CD4-positive, alpha-beta T cell treated with Interferon alpha-2 for 1 hour (primary cell): ENCODE results near the gene FHIT.
A peak's percentile ranks its signal among the peaks of the same experiment; 100 is the strongest.

ENCODE experiments used
- DNase-seq, 2 donors: peaks; one replicate each; pipeline ENCODE4 v3.0.0-alpha.2; 2020 to 2022

FHIT gene

DNA sequence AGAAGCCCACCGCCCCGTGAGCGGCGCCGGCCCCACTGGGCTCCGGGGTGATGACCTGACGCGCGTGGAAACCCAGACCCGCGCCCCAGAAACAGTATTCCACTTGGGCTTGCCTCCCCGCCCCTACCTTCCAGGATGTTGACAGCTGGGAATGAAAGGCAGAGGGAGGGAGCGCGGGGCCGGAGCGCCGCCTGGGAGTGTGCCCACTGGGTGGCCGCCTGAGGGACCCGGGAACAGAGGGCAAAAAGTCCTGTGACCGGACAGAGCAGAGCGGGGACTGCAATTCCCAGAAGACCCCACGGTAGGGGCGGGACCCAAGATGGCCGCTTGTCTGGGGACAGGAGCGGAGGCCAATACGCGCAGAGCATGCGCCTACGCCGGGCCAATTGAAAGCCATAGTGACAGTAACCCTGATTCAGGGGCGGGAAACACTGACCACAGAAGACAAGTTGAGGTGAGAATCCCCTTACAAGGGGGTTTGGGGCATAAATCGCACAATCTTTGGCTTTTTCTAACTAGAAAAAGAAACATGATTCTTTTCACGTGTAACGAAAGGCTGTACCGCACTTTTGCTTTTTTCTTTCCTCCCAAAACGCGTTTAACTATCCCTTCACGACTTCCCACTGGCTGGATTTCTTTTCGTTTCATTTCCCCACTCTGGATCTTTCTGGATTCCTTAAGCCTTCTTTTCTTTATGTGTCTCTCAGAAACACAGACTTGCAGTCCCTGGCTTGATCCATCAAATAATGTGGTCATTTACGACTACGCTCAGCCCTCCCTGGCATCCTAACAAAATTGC lies at the start of gene FHIT:
Gene FHIT, minus strand, starts transcription at position 279 of the 799 bp plus-strand sequence.
- DNase-seq: peak; percentile 90 to 92

DNA sequence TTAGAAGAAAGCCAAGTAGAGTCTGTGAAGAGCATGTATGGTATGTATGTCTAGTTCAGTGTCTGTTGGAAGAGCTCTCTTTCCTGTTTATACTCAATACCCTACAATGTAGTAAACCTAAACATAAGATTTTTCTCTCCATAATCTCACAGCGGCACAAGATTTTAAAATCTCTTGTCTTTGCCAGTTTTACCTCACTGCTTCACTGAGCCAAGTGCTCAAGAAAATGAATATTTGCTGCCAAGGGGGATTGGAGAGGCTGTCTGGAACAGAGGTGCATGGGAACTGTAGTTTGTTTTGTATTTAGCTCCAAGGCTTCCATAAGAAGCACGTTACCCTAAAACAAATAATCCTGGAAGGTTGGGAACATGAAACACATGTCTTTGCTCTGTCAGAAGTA lies 49.5 kb upstream of the FHIT start:
- no peak for DNase-seq

DNA sequence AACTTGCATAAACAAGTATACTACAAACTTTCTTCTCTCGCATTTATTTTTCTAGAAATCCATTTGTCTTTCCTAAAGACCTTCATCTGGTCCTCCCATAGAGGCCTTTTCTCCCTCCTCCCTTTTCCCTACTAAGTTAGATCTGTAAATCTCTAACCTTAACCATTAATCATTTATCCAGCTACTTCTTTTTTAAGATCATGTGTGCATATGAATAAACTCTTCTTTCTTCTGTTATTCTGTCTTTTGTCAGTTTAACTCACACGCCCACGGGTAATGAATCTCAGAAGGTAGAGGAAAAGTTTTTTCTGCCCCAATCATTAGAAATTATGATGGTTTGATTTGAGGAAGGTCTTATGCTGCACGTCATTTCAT lies 48.7 kb upstream of the FHIT start:
- no peak for DNase-seq

DNA sequence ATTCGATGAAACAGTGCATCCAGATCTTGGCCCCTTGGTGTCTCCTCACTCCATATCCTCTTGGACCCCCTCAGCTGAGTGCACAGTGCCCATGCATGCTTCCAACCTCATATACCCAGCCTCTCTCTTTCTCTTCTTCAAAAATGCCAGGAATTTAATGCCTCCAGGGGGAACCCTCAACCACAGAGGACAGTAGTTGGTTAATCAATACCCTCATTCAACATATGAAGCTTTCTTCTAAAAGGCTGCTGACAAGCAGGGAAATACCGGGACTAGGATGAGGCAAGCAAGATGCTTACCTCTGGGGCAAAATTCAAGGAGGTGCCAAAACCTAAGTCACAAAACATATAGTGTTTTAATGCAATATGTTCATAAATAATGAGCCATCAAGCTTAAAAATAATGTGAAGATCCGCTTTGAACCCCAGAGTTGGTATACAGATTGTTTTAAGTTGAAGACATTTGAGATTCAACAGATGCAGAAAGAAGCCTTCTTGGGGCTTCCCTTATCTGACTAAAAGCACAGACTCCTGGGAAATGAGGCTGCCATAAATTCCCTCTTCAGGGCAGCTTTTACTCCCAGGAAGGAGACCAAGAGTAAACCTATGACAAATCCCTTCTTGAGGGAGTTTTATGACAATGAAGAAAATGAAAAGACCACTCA lies 48.2 kb upstream of the FHIT start:
- DNase-seq: no peak

DNA sequence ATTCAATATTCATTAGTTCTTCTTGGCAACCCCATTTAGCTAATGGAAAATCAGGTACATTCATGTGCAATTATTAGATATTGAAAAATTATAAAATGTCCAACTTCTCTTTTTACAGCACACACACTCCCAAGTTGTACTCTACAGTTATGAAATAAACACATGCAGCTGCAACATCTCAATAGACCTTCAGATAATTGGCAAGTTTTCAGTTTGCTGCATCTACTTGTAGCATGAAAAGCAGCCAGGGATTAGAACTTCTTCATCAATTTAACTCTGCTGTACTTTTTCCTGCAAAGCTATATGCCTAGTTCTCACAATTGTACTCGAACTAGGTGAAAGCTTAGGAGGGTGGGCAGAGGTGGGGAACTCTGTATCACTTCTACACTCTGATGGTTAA lies 46.6 kb upstream of the FHIT start:
- DNase-seq: no peak

DNA sequence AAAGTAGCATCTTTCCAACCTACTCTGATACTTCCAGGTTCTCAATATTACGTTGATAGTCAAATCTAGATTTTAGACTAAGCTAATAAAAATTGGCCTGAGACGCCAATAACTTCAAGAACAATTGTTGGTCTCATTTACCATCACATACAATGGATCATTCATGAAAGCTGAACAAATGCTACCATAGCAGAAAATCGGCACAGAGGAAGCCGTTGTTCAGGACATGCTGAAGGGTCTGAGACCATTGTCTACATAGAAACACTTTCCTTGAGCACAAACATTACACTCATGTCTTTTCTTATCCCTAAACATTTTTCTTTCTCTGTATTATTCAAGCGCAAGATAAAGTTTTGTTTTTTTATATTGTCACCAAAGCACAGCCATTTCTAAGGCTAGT lies 37.2 kb upstream of the FHIT start:
- DNase-seq: no peak

DNA sequence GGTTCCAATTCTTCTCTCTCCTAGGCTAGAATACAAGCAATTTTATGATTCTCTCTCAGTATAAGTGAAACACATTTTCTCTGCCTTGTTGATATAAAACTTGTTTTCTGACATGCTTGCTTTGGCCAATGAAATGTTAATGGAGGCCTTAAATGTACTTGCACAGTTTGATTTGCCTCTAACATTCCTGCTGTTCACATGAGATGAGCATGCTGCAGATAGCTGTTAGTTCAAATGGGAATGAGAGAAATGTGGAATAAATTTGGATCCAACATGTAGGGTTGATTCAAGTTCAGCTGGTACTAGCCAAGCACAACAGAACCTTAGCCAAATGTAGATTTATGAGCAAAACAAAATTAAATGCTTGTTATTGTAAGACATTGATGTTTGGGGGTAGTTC lies 32.6 kb upstream of the FHIT start:
- DNase-seq: no peak

DNA sequence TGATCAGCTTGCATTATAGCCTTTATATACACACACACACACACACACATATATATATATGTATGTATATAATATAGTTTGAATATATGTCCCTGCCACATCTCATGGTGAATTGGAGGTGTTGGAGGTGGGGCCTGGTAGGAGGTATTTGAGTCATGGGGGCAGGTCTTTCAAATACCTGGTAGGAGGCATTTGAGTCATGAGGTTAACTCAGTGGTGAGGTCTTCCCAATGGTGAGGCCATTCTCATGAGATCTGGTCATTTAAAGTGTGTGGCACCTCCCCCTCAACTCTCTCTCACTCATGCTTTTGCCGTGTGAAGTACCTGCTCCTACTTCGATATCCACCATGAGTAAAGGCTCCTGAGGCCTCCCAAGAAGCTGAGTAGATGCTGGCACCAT lies 27.5 kb upstream of the FHIT start:
- no peak for DNase-seq

DNA sequence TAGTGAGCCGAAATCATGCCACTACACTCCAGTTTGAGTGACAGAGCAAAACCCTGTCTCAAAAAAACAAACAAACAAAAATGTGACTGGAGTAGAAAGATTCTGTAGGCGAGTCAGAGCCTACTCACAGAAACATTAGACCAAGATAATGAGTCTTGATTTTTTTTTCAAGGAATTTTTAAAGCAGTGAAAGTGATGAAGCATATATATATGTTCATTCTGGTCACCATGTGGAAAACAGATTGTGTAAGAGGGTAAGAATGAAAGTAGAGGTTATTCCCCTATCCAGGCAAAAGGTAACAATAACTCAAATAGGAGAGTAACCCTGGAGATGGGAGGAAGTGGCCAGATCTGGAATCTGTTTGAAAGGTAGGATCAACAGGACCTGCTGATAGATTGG lies 26.2 kb upstream of the FHIT start:
- DNase-seq: no peak

DNA sequence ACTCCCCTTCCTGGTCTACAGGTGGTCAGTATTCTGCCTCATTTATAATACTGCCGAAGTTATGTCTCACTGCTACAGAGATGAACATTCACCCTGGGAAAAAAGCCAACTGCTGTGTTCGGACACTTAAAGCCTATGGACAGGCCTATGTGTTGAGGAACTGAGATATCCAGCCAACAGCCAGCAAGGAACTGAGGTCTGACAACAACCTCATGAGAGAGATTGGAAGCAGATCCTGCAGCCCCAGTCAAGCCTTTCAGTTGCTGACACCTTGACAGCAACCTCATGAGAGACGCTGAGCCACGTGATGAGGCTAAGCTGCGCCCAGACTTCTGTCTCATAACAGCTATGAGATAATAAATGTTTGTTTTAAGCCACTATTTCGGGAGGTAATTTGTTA lies 18.2 kb upstream of the FHIT start:
- DNase-seq: no peak

DNA sequence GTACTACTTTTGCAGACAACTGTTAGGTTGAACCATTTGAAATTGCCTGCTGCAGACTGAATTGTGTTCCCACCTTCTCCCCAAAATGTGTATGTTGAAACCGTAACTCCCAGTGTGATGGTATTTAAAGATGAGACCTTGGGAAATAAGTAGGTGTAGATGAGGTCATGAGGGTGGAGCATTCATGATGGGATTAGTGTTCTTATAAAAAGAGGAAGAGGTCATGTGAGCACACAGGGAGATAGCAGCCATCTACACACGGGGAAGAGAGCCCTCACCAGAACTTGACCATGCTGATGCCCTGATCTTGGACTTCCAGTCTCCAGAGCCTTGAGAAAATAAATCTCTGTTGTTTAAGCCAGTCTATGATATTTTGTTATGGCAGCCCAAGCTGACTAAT lies 17.4 kb upstream of the FHIT start:
- DNase-seq: no peak

DNA sequence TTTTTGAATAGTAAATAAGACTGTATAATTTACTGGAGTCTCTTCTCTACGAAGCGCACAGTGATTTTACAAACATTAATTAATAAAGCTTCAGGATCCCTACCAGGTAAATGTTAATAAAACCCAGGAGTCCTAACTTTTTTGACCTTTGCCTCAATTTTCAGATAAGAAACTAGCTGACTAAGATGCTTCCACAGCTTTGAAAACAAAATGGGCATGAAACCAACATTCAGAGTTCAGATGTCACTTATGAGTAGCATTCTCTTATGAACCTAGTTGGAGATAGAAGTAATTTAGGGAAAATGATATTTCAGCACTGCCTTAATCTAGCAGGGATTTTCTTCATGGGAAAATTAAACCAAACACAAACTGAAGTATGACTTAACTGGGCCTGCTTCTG lies 13.0 kb upstream of the FHIT start:
- no peak for DNase-seq

DNA sequence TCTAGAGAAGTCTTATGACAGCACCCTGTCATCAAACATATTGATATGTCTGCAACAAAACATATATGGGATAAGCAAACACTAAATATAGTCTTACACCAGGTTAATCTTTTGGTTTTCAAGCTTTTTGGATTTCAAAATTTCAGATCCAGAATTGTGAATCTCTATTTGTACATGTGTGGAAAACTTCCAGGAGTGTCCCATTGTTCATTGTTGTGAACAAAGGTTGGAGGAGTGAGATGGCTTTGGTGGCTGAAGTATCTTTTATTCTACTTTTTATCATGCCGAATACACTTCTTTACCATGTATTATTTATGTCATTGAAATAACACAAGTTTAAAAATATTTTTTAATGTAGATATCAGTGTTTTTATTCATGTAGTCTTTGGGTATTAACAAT lies 5.9 kb upstream of the FHIT start:
- DNase-seq: no peak

DNA sequence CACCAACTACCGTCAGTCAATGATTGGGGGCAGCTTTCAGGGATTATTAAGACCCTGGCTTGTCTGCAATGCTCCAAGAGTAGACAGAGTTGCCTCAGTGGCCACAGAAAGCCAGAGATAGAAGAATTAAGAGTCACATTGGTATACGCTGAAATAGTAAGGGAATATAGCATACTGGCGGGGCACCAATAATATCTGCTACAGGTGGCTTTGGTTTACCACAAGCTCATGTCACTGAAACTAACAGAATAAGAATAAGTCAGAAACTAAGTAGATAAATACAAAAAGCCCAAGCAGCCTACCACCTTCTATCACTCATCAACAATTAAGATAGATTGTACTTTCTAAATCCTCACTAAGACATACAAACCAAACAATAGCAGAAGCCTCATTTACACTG lies 2.5 kb upstream of the FHIT start:
- no peak for DNase-seq

DNA sequence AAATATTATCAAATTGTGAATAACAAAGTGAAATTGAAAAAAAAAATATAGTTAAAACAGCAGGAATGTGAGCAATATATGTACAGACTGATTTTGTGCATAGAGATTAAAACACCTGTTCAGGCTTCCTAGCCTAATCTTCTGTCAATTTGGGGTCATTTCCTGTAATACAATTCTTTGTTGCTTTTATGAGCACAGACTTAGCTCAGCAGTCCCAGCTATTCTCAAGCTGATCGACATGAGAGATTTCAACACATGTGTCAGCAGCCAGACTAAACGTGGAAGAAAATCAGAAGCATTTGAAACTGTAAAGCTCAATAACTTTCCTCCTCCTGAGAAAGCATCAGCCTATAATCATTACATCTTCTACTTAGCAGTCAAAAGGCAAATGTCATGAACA lies 1.6 kb upstream of the FHIT start:
- no peak for DNase-seq

DNA sequence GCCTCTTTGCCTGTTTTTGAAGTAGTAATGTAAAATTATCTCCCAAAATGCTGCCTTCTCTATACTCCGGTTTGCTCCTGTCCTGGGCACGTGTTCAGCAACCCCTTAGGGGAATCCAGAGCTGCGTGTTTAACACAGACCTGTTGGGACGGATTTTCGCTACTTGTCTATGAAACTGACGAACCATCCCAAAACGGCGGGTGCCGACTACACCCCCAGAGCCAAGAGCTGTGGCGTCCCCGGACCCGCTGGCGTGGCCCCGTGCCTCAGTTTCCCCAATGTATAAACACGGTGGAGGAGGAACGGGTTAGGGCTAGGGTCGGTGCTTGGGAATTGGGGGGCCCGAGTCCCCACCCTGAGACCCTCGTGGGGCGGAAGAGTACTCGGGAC lies 473 bp downstream of the FHIT start:
- DNase-seq: peak in 1 of 2 donors; percentile 27

DNA sequence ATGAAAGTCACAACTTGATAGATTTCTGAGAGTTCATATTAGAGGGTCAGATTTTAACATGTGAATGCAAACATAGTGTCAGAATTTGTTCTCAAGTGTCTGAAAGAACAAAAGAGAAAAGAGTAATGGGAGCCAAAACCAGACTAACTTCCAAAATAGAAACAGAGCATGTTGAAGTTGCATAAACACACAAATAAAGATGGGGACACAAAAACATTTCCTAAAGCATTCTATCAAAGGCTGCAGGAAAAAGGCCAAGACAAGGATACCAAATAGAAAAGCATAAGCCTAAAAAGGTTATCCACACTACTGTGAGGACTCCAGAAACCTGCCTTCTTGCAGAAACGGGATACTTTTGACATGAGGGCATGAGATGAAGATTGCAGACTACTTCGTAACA lies 2.8 kb downstream of the FHIT start:
- no peak for DNase-seq

DNA sequence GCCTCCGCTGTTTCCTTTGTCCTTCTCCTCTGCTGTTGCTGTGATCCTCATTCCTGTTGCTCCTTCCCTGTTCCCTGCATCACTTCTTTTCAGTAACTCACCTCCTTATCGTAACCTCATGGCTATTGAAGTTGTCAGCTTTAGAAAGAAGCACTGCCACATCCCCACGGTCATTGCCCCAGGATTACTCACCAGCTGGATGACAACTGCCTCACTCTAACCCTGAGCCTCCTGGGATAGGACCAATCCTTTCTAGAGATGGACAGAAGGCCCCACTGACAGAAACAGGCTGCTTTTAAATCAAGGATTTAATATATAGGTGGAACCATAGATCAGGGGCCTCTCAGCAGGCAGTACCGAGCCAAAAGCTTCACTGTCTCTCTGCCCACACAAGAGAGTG lies 4.1 kb downstream of the FHIT start:
- no peak for DNase-seq

DNA sequence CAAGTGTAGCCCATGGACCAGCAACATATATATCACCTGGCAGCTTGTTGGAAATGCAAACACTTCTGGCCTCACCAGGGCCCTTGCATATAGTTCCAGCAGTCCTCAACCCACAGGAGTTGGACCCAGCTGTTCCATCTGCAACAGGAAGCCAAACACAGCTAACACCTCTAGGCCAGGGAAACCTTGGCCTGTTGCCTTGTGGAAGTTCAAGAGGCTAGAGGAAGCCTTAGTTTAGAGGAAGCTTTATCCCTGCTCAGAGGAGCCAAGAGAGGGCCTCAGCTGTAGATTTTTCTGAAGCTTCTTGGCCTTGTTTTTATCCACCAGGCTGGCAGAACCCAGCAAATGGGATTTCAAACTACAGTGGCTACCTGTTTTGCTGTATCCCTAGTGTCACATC lies 11.4 kb downstream of the FHIT start:
- no peak for DNase-seq

DNA sequence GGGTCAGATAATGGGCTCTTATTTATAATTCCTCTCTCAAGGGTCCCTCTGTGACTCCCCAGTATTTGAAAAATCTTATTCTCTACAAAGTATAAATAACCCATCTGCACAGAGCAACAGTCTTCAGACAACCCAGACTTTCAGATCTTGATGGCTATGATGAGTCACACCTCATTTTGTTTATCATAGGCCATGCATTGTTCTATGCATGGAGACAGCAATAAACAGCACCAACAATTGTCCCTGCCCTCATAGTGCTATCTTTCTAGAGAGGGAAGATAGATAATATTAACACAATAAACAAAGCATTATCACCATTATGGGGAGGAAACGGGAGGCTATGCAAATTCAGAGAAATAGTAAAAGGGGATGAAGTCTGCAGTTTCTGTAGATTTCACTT lies 13.4 kb downstream of the FHIT start:
- DNase-seq: no peak

DNA sequence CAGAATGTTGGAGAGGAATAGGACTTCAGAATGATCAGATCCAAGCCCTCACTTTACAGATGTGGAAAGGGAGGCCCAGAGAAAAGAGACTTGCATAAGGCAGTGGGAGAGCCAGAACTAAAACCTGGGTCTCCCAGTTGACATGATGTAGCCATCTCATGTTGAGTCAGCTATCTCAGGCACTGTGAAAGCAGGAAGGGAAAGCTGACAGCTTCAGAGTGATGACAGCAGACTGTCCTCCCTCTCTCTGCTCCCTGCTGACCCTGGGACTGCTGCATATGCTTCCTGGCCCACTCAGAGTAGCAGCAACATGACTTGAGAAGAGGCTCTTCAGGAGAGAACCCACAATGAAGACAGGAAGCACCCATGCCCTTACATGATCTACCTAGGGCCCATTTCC lies 14.7 kb downstream of the FHIT start:
- DNase-seq: no peak

DNA sequence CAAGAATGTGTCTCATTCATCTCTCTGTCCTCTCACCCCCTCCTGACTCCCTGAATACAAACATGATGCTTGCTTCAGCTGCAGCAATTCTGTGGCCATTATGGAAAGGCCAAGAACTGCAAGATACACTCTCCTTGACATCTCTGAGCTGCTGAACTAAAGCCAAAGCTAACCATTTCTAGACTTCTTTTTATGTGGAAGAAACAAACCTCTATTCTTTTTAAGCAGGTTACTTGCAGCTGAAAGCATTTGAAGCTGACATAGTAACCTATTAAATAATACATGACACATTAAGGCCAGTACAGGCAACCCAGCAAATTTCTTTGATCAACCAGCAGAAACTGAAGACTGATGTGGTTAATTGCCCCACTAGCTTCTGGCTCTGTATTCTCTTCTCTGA lies 17.5 kb downstream of the FHIT start:
- DNase-seq: no peak

DNA sequence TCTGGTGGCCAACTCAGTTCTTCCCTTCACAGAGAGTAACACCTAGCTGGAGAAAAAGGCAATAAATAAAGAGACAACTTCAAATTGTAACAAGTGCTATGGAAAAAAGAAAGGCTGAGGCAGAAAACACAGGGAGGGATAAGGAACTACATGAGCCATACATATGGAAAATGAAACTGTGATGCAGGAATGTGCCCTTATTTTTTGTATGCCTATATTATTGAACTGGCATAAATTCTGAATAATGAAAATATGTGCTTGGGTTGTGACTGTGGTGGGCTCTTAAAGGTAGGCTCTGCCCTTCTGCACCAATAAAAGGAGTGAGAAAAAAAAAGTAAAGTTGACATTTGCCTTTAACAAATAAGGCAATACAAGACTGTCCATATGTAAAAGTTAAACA lies 19.6 kb downstream of the FHIT start:
- DNase-seq: no peak

DNA sequence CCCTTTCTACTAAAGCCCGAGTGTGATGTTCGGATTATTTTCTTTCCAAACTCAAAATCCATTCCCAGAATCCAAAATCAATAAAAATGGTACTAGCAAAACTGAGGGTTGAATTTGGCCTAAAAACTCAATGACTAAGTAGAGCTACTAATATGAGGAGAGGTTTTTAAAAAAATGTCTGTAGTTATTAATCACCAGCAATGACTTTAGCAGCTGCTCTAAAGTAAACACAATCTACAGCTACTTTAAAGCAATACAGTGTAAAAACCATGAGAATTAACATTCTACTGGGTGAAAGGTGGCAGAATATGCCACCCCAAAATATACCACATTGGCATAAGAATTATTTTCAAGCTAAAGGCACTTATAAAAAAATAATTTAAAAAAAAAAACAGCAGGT lies 23.5 kb downstream of the FHIT start:
- no peak for DNase-seq

DNA sequence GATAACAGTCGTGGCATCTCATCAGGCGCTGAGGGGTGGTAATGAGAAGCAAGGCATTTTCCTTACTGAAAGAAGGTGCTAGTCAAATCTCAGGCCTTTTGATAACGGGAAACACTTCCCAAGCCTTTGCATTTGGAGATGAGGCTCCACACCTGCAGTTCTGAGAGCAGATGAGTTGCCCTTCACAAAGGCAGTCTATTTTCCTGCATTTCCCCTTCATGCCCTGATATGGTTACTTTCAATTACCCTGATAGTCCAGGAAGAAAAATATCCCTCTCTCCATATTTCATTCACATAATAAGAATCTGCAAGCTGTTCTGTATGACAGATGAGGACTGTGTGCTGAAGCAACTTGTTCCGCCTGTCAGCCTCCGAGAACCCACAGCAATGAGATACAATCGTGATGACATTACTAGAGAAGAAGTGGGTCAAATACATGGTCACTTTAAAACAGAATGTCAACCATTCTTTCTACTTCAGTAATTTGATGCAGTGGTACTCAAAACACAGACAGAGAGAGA lies 25.0 kb downstream of the FHIT start:
- DNase-seq: no peak
